HG02981 (cell line): ENCODE data around the gene BOC.

Source experiments
- ATAC-seq: cut with Tn5 transposase; IDR thresholded peaks from one replicate; pipeline ENCODE4 v1.9.1; 2021; ENCODE audit warnings: mild to moderate bottlenecking, moderate library complexity; ENCODE audit not compliant: unreplicated experiment

The BOC gene

DNA sequence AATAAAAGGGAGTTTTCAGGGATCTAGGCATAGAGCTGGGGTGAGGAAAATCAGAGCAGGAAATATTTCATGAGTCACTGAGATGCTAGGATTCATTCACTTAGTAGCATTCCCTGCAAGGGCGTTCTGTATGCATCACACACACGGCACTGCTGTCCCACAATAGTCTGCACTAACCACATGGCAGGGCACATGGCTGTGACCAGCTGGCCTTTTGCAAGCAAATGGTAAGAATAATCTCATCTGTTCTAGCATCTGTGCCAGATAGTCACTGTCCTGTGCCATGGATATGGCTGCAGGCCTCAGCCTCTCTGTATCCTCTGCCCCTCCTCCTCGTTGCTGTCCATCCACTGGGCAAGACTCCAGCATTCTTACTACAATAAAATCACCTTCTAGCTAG is 37.8 kb downstream of the BOC start:
- no peak for ATAC-seq

- no peak for ATAC-seq
Measured at GRCh38 chr3:113249601-113250000, 38.2 kb downstream of the BOC start.

DNA sequence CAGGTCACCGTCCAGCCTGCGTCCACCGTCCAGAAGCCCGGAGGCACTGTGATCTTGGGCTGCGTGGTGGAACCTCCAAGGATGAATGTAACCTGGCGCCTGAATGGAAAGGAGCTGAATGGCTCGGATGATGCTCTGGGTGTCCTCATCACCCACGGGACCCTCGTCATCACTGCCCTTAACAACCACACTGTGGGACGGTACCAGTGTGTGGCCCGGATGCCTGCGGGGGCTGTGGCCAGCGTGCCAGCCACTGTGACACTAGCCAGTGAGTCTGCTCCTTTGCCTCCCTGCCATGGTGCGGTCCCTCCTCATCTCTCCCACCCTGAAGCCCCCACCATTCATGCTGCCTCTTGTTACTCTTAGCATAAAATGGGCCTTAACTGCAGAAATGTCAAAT is 39.2 kb downstream of the BOC start:
- ATAC-seq: no peak

- no peak for ATAC-seq
Measured at GRCh38 chr3:113251817-113252216, 40.5 kb downstream of the BOC start.

DNA sequence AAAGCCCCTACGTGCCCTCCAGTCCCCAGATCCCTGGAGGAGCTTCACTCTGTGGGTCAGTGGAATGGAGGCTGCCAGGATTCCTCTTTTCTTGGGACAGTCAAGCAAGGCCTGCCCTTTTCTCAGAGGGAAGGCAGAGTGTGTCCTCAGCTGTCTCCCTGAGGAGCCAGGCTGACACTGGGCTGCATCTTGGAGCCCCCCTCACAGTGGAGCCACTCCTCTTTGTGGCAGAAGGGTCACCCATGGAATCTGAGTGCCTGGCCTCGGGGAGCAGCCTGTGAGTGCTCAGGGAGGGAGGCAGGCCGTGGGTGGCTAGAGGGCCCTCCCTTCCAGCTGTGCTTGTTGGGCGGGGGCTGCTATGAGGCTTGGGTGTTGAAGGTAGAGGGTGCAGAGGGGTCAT is 41.2 kb downstream of the BOC start:
- no peak for ATAC-seq

DNA sequence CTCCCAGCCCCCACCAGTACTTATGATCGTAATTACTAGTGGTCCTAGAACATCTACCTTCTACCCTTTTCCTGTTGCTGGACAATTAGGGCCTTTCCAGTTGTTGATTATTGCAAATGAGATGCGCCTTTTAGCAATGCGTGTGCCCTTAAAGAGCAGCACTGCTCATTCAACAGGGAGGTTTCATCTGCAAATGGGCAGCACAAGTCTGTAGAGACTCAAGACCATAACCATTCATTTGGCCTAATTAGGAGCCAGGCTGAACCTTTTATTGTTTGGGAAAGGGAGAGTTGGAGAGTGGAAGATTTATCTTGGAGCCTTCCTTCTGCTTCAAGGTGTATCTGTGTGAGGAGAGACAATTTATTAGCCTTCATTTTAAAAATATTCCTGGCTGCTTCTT is 42.3 kb downstream of the BOC start:
- ATAC-seq: no peak

GRCh38 chr3:113254171-113254947 is 43.0 kb downstream of the BOC start:
- no peak for ATAC-seq

DNA sequence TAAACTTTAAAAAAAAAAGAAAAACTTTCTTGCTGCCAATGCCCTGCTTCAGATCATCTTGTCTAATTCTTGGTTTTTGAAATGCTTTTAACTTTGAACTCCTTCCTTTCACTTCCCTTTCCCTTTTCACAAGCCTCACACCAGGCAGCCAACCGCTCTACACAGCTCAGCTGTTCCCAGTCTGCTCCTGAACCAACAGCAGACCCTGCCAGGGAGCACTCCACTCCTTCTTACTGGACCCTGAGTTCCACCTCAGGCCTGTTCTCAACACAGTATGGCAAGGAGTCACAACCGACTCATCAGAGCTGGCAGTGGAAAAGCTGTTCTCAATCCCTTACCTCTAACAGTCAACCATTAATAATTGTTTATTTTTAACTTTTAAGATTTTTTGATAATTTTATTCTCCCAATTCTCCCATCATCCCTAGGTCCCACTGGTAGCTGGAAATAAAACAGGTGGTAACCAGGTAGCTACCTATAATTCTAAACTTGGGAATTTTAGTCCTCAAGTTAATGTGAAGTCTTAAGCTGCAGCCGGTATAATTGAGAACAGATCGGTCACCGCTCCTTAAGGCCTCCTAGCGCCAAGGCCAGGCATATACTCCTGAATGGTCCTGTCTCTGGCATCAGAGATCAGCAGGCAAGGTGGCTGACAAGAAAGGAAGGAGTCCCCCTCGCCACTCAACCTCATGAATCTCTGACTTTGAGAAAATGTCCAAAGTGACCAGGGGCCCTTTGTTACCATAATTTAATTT is 43.9 kb downstream of the BOC start:
- ATAC-seq: no peak

DNA sequence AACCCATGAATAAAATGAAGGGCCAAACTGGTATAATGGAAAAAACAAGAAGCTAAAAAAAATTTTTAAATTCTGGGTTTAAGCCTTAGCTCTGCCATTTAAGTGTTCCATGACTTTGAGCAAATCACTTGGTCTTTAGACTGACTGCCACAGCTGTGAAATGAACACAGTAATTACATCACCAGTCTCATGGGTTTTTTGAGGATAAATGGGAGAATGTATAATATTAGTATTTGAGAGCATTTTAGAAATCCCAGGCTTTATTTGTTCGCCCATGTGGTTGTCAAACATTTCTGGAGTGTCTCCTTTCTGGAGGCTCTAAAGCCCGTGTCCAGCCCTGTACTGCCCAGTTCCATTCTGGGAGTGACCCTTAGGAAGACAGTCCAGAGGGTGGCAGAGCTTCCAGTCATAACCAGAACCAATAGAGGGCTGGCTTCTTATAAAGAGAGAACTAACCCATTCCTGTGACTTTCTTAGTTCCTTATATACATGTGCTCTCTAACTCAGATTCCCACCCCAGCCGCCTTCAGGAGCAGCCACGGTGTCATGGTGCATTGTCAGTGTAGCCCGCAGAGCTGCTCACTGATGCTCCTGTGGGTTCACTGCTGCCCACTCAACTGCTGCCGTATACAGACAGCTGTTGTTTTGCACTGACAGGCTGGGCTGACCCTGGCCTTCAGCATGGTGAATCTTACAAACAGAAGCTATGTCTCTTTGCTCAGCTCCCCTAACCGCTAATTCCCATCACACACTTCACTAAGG is 44.7 kb downstream of the BOC start:
- no peak for ATAC-seq

GRCh38 chr3:113258361-113258760 is 47.0 kb downstream of the BOC start:
- ATAC-seq: no peak

- no peak for ATAC-seq
Measured at GRCh38 chr3:113259196-113259595, 47.8 kb downstream of the BOC start.

DNA sequence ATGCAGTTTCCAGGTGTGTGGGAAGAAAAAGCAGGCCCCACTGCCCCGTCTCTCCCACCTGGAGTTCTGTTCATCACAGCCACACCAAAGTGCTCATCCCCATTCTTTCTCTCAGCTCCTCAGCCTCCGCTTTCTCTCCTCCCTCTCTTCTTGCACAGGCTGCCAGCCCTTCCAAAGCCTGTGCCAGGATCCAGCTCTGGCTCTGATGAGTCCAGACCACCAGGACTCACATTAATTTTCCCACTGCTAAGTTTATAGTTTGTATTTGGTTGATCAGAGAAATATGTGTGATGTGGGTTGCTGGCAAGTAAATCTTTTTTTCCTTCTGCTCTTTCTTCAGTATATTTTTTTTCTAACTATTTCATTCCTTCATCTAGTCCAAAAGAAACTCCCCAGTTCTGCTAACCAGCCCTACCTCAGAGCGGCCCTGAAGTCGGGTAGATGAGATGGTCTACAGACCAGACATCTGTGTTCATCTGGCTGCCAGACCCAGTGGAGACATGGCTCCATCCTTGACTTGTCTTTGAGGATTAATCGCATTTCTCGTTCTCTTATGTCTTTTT is 49.8 kb downstream of the BOC start:
- ATAC-seq: no peak

DNA sequence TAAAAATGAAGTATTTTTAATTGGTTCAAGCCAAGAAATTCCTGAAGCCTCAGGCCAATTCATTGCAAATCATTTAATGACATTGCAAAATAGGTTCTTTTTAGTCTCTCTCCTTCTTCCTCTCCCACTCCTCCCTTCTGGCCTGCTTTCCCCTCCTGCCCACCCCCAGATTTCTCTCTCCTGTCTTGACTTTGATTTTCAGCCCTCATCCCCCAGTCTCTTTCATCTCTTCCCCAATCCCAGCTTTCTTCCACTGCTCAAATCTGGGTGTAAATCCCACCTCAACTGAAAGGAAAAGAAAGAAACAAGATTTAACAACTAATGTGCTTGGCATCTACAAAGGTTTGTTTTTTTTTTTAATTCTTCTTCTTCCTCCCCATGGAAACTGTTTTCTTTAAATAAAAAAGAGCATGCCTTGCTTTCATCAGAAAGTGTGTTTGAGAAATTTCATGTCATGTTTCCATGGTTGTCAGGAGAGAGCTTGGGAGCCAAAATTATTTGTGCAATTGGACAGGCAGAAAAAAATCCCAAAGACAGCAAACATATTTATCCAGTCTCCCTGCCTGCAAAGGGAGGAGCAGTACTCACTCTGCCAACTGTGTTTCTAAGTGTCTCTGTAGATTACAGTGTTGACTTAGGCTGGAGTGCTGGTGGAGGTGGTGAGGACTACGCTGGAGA is 50.4 kb downstream of the BOC start:
- no peak for ATAC-seq

DNA sequence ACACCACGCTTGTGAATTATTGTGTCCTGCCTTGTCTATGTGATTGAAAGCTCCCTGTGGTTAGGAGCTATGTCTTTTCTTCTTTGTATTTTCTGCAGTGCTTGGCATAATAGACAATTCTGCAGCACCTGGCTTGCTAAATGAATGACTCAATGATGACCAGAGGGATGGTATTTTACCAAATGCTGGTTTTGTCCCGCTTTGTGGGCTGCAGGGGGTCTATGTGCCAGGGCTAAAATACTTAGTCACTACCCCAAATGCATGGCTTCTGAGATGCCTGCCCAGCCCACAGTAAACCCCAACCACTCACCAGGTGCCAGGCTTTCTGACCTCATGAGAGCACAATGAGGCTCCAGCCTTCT is 50.9 kb downstream of the BOC start:
- no peak for ATAC-seq

GRCh38 chr3:113263020-113263419 is 51.7 kb downstream of the BOC start:
- ATAC-seq: no peak

DNA sequence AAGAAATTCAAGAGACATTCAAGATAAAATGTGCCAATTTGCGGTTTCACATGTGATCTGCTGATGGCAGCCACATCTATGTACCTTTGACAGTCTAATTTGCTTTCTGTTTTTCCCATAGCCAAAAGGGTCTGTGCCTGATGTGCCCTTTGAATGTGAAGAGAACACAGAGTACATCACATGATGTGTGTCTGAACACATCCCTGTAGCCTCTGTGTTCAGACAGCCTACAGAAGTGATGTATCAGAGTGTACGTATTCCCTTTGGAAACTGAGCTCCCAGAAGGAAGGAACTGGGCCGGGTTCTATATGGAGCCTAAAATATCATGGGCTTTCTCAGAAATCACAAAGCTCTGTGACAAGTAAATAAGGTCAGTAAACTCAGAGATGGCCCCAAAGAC is 52.4 kb downstream of the BOC start:
- ATAC-seq: no peak

- no peak for ATAC-seq
Measured at GRCh38 chr3:113264283-113265131, 53.1 kb downstream of the BOC start.

DNA sequence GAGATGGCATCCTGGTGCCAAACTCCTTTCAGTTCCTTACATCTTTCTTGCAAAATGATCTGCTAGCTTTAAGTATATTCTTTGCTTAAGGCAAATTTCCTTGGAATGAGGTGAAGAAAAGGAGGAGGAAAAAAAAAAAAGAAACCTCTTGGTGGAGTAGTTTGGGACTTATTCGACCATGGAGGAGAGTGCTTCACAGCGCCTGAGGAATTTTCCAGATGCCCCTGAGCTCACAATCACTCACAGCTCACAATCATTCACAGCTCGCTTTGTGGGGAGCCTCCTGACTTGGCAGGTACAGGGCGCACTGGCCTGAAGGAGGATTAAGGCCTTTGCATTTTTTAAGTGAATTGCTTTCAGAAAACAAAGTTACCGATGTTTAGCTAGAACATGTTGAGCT is 53.9 kb downstream of the BOC start:
- ATAC-seq: no peak

GRCh38 chr3:113266738-113267137 is 55.4 kb downstream of the BOC start:
- ATAC-seq: no peak

DNA sequence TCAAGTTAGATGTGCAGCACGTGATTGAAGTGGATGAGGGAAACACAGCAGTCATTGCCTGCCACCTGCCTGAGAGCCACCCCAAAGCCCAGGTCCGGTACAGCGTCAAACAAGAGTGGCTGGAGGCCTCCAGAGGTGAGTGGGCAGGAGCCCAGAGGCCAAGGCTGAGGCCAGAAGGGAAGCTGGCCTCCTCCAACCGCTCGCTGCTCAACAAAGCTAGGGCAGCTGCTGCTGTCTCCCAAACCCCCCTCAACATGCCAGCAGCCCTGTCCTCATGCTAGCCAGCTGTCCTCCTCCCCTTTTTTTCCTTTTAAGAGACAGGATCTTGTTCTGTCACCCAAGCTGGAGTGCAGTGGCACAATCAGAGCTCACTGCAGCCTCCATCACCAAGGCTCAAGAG is 57.0 kb downstream of the BOC start:
- no peak for ATAC-seq
